Kidney epithelial cell (primary cell): ENCODE measurements around the gene NMT2. TPM values are rescaled to one million over a fixed set of nuclear protein-coding genes. Genes with fewer than 3 reads are reported as not detected.

Source experiments
- DNase-seq: peaks from one replicate; pipeline ENCODE4 v3.0.0-alpha.2; 2010; ENCODE audit warnings: low read depth
- H3K27me3 ChIP-seq: 2 replicates; pipeline ENCODE4 v1.6.0; 2011; ENCODE audit warnings: low read length; ENCODE audit not compliant: control insufficient read depth, insufficient read depth
- H3K36me3 ChIP-seq: 2 replicates; pipeline ENCODE4 v1.5.1; 2011; ENCODE audit warnings: low read length; ENCODE audit not compliant: control insufficient read depth, insufficient read depth
- H3K4me3 ChIP-seq: 2 replicates; pipeline ENCODE4 v1.5.1; 2011; ENCODE audit warnings: low read depth, mild to moderate bottlenecking, control low read depth, low read length
- CTCF ChIP-seq: IDR thresholded peaks from 2 replicates; pipeline ENCODE4 v1.5.1; 2011; ENCODE audit warnings: mild to moderate bottlenecking, moderate library complexity, low read length, control low read depth, inconsistent platforms; ENCODE audit not compliant: insufficient read depth, poor library complexity, severe bottlenecking
- total RNA-seq: library from RNA; depleted of rRNA; stranded (reverse); fragments of >200 nt; gene quantifications from 2 replicates; pipeline ENCODE4 v1.2.3, GENCODE V29; 2015

NMT2 gene
- total RNA-seq, 1 donor from 2014 or later: 8.0 TPM

DNA sequence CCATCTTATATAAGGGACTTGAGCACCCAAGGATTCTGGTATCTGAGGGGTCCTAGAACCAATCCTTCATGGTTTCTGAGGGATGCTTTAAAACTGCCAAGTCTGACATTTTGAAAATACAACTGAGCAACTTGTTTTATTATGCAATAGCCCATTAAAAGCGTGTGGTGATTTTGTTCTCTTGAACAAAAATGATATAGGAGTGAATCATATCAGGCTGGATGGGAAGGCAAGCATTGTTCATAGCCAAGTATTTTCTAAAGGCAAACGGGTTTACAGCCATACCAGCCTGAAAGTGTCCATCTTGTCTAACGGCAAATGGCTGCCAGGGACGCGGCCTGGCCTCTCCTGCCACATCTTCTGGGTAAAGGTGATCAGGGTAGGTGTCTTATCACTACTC is 48.0 kb downstream of the NMT2 start:
- no peak for TF ChIP-seq CTCF
- DNase-seq: no peak
- H3K27me3 ChIP-seq: no peaks in the 10 kb centered on the region
- H3K36me3 ChIP-seq: no peaks in the 10 kb centered on the region
- H3K4me3 ChIP-seq: no peak overlapping the region

DNA sequence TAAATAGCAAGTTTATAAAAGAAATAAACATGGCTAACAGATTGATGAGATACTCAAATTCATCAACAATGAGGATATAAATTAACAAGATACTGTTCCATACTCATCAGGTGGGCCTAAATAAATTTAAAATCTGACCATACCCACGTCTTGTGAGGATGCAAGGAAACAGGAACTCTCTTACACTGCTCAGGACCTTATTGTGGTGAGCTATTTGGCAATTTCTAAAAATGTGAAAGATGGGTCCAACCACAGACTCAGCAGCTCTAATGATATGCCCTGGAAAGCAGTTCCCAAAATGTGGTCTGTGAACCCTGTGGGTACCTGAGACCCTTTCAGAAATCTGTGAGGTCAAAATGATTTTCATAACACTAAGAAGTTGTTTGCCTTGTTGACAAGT is 49.9 kb downstream of the NMT2 start:
- Histone ChIP-seq H3K27me3 (no peaks in the 10 kb centered on the region), H3K4me3 (no peak overlapping the region), H3K36me3 (no peaks in the 10 kb centered on the region)
- TF ChIP-seq CTCF: no peak
- no peak for DNase-seq

DNA sequence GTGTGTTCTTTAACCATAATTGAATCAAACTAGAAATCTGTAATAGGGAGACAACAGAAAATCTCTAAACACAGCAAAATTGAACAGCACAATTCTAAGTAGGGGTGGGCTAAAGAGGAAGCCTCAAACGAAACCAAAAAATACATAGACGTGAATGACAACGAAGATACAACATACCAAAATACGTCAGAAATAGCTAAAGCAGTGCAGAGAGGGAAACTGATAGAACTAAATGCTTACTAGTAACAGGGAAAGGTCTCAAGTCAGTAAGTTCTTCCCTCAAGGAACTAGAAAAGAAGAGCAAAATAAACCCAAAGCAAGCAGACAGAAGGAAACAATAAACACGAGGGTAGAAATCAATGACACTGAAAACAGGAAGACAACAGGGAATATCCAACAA is 52.3 kb downstream of the NMT2 start:
- no peak overlapping the region for H3K4me3 ChIP-seq
- no peak for DNase-seq
- H3K36me3 ChIP-seq: no peaks in the 10 kb centered on the region
- no peak for TF ChIP-seq CTCF
- no peaks in the 10 kb centered on the region for H3K27me3 ChIP-seq

DNA sequence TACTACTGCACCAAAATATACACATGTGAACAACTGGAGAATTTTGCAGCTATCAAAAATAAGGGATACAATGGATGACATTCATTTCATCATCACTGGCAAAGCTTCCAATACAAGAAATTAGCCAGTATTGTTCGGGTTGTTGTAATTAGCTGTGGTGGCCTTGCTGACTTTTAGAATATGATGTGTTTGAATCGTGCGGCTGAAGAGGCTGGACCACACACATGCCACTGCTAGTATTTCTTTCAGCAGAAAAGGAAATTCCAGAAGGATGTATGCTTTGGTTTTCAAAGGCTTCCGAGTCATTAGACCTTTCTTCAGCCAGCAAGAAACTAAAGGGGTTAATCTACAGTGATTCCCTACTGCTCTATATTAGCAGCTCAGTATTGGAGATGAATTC is 54.7 kb downstream of the NMT2 start:
- no peaks in the 10 kb centered on the region for H3K36me3 ChIP-seq
- no peak for TF ChIP-seq CTCF
- DNase-seq: no peak

DNA sequence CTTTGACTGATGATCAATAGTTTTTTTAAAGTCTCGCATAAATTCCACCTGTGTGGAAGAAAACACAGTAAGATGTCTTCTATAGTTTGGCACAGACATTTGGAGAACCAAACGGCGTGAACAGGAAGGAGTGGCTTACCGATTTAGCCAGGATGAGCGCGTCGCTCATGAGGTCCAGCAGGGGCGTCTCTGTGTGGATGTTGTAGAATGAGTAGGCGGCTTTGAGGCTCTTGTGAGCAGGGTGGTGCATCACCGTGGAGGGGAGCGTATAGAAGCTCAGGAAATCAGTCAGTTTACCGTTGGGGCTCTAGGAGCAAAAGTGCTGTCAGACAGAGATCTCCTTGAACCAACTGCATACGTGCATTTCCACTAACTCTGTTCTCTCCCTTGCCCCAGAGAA is 55.8 kb downstream of the NMT2 start:
- Histone ChIP-seq H3K36me3 (no peaks in the 10 kb centered on the region), H3K4me3 (no peak overlapping the region), H3K27me3 (no peaks in the 10 kb centered on the region)
- DNase-seq: no peak
- TF ChIP-seq CTCF: no peak

More for the DNA sequence above, 54.7 kb downstream of the NMT2 start:
- H3K4me3 ChIP-seq: no peak overlapping the region
- no peaks in the 10 kb centered on the region for H3K27me3 ChIP-seq

DNA sequence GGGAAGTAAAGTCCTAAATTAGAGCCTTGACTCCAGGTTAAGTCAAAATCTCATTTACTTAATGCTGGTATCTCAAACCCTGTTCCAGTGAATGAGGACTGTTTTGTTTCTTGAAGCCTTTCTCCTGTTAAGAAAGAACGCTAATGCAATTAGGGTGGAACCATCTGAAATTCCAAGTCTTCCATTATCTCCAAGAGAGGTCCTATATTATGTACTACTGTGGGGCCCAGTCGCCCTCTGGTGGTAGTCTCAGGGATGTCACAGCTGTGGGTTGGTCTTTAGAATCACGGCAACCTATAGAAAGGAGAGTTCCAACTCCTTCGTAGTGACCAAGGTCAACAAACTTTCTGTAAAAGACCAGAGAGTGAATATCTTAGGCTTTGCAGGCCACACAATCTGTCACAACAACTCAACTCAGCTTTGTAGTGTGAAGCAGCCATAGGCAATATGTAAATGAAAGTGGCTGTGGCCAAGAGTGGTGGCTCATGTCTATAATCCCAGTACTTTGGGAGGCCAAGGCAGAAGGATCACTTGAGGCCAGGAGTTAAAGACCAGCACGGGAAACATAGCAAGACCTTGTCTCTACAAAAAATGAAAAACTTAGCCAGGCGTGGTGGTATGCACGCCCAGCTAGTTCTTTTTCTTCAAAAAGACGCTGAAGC is 62.0 kb downstream of the NMT2 start:
- TF ChIP-seq CTCF: peak; percentile 88
- no peak for DNase-seq
- Histone ChIP-seq H3K4me3 (no peak overlapping the region), H3K36me3 (peaks cover 2% of the 10 kb centered on the region), H3K27me3 (no peaks in the 10 kb centered on the region)
